HepG2 (cell line): ENCODE data around the gene RNASE8. TPM values are rescaled to one million over a fixed set of nuclear protein-coding genes. Genes with fewer than 3 reads are reported as not detected.
A peak's percentile ranks its signal among the peaks of the same experiment; 100 is the strongest.

Experiments
- DZIP1 ChIP-seq: sonication (generic); formaldehyde crosslinking; IDR thresholded peaks from 2 replicates; pipeline ENCODE4 v1.5.0; 2020; ENCODE audit warnings: mild to moderate bottlenecking, missing genetic modification reagents
- GABPB1 ChIP-seq: IDR thresholded peaks from 2 replicates; pipeline ENCODE4 v1.6.1; 2016; ENCODE audit warnings: mild to moderate bottlenecking, missing genetic modification reagents, moderate library complexity, missing compliant biosample characterization
- GFI1 ChIP-seq: sonication (generic); formaldehyde crosslinking; IDR thresholded peaks from 2 replicates; pipeline ENCODE4 v1.5.0; 2020; ENCODE audit warnings: missing genetic modification reagents, mild to moderate bottlenecking, borderline replicate concordance
- SRSF1 ChIP-seq: fragments of 200-400 bp; formaldehyde crosslinking; optimal IDR thresholded peaks from 2 replicates; pipeline ENCODE3; 2017; ENCODE audit warnings: mild to moderate bottlenecking, low read depth, low read length, moderate library complexity
- SRY ChIP-seq: sonication (generic); formaldehyde crosslinking; IDR thresholded peaks from 2 replicates; pipeline ENCODE4 v1.8.0; 2022; ENCODE audit warnings: mild to moderate bottlenecking, missing genetic modification reagents
- TBL1XR1 ChIP-seq: fragments of 150-350 bp; IDR thresholded peaks from 2 replicates; pipeline ENCODE4 v1.6.1; 2014; ENCODE audit warnings: borderline replicate concordance, low read length; ENCODE audit not compliant: partially characterized antibody
- THAP8 ChIP-seq: sonication (generic); formaldehyde crosslinking; IDR thresholded peaks from 2 replicates; pipeline ENCODE4 v1.5.1; 2020; ENCODE audit warnings: missing genetic modification reagents, mild to moderate bottlenecking, borderline replicate concordance
- TRIM22 ChIP-seq: fragments of 450-650 bp; IDR thresholded peaks from 2 replicates; pipeline ENCODE4 v1.6.1; 2017
- XRCC5 ChIP-seq: fragments of 200-400 bp; formaldehyde crosslinking; optimal IDR thresholded peaks from 2 replicates; pipeline ENCODE3; 2017; ENCODE audit warnings: mild to moderate bottlenecking, low read length
- ZNF282 ChIP-seq: fragments of 450-650 bp; IDR thresholded peaks from 2 replicates; pipeline ENCODE4 v1.6.1; 2018; ENCODE audit not compliant: partially characterized antibody
- ZNF326 ChIP-seq: sonication (generic); formaldehyde crosslinking; IDR thresholded peaks from 2 replicates; pipeline ENCODE4 v1.4.0; 2020; ENCODE audit warnings: missing genetic modification reagents, borderline replicate concordance
- ZNF441 ChIP-seq: sonication (generic); formaldehyde crosslinking; IDR thresholded peaks from 2 replicates; pipeline ENCODE4 v1.7.0; 2021; ENCODE audit warnings: missing genetic modification reagents, borderline replicate concordance
- ZNF589 ChIP-seq: sonication (generic); formaldehyde crosslinking; conservative IDR thresholded peaks from 2 replicates; pipeline ENCODE4 v1.8.0; 2022; ENCODE audit warnings: mild to moderate bottlenecking, moderate library complexity, missing genetic modification reagents
- ZNF646 ChIP-seq: sonication (generic); formaldehyde crosslinking; IDR thresholded peaks from 2 replicates; pipeline ENCODE4 v1.9.0; 2021; ENCODE audit warnings: mild to moderate bottlenecking, missing genetic modification reagents
- polyA plus RNA-seq, 8 experiments: library from polyadenylated mRNA; depleted of rRNA in 3 of 8; stranded (reverse) in 7 of 8; unstranded in 1 of 8; fragments of >200 nt; fragmentation: Illumina TruSeq in 4 of 8; extraction: Trizol in 4 of 8; gene quantifications; 2 replicates each; pipeline versions ENCODE4 v1.2.1 to v1.2.3, GENCODE V29; 2011 to 2016; ENCODE audit warnings: low read depth in 4 of 8, missing spikeins in 1 of 8, mixed read lengths in 1 of 8; ENCODE audit not compliant: insufficient read depth in 1 of 8
- total RNA-seq, 5 experiments: library from RNA; depleted of rRNA; stranded (reverse); fragments of >200 nt; fragmentation: Illumina TruSeq; extraction: Trizol; gene quantifications; 2 replicates each; pipeline ENCODE4 v1.2.3, GENCODE V29; 2016; ENCODE audit warnings: low read depth in 1 of 5

Gene RNASE8
- total and polyA plus RNA-seq, 2 of the 13 experiments (the other 11 are each of a cell fraction or from before 2014, with no cell fraction given): not detected

GRCh38 chr14:21103710-21104447 lies 46.3 kb downstream of the RNASE8 start (continued):
- TF ChIP-seq SRSF1: peak; percentile 78
- no peak for TF ChIP-seq ZNF282
- TF ChIP-seq GABPB1 (CRISPR knock-in tag): peak; percentile 91
- TF ChIP-seq XRCC5: peak; percentile 99
- TF ChIP-seq THAP8: peak; percentile 87; the same call in 1 of the 2 replicates
- peak; percentile 82 for TF ChIP-seq TBL1XR1
- peak; percentile 82 for TF ChIP-seq ZNF441 (CRISPR knock-in tag)
- peak; percentile 89 for TF ChIP-seq GFI1 (CRISPR knock-in tag)
- TF ChIP-seq SRY (CRISPR knock-in tag): peak; percentile 94
- peak; percentile 98; the same call in 1 of the 2 replicates for TF ChIP-seq ZNF589 (CRISPR knock-in tag)
- no peak for TF ChIP-seq TRIM22
- peak; percentile 79 for TF ChIP-seq DZIP1 (CRISPR knock-in tag)
- no peak for TF ChIP-seq ZNF326 (CRISPR knock-in tag)
- TF ChIP-seq ZNF646 (CRISPR knock-in tag): no peak; the same call in 1 of the 2 replicates
